GM12891 (cell line): ENCODE data around the gene NDST4.

Experiments
- POLR2A ChIP-seq: IDR thresholded peaks from 2 replicates; pipeline ENCODE4 v1.6.1; 2011; ENCODE audit warnings: low read depth, low read length, control low read depth
- POLR2AphosphoS5 ChIP-seq: IDR thresholded peaks from 2 replicates; pipeline ENCODE4 v1.6.1; 2011; ENCODE audit warnings: low read depth, low read length, control low read depth
- SPI1 ChIP-seq: IDR thresholded peaks from 2 replicates; pipeline ENCODE4 v1.6.1; 2011; ENCODE audit warnings: low read depth, low read length, control low read depth
- TAF1 ChIP-seq: IDR thresholded peaks from 2 replicates; pipeline ENCODE4 v1.6.1; 2011; ENCODE audit warnings: low read depth, low read length, control low read depth

- no peak for TF ChIP-seq POLR2AphosphoS5
- no peak for TF ChIP-seq POLR2A
- no peak for TF ChIP-seq TAF1
- no peak for TF ChIP-seq SPI1
Measured at GRCh38 chr4:115090483-115091075, 22.8 kb downstream of the NDST4 start.
